ENCODE data around the gene TPST2. TPM values are rescaled to one million over a fixed set of nuclear protein-coding genes. Genes with fewer than 3 reads are reported as not detected.

Gene TPST2
- total RNA-seq, result 17.4 and 62.4 TPM in 2 replicates

DNA sequence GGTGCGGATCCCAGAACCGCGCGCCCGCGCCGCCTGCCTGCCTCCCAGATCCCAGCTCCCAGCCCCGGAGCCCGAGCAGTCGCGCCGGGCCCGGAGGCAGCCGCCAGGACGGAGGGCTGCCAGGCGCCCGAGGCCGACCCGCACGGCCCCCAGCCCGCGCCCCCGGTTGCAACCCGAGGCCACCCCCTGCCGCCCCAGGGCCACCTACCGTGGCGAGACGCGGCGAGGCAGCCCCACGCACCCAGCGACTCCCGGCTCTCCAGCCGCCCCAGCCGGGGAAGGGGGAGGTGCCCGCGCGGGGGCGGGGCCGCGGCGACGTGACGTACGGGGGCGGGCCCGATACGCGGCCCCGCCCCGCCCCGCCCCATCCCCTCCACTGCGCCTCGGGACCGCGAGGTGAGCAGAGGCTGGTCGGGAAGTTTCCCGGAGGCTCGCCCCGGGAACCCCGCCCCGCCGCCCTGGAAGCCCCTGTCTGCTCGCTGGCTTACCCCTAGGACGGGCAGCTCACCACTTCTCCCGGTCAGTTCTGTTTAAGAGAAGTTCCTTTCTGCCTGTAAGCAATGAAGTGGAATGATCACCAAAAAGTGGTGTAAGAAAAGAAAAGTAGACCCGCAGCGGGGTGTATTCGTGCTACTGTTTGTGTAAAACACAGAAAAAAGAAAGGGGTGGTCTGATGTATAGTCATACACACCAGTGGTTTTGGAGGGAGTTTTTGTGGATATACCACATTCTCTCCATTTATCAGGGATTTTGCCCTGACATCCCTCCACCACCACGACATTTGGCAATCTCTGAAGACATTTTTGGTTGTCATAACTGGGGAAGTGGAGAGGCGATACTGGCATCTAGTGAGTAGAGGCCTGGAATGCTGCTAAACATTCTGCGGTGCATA, at the start of gene TPST2:
Gene TPST2 (minus strand): TSS at position 288 of the 892 bp plus-strand sequence. CDS start 48,502 bp downstream, outside the sequence.

GRCh38 chr22:26621663-26622062, 31.7 kb upstream of the TPST2 start, which contains the start of gene CRYBA4:
Gene CRYBA4 (plus strand): TSS chr22:26621963. CDS start chr22:26622597, 634 bp downstream.

GRCh38 chr22:26617271-26618199, 27.6 kb upstream of the TPST2 start, which contains the start of gene CRYBB1:
Gene CRYBB1 (minus strand): TSS chr22:26618027. CDS start chr22:26616319, 1,708 bp downstream.

DNA sequence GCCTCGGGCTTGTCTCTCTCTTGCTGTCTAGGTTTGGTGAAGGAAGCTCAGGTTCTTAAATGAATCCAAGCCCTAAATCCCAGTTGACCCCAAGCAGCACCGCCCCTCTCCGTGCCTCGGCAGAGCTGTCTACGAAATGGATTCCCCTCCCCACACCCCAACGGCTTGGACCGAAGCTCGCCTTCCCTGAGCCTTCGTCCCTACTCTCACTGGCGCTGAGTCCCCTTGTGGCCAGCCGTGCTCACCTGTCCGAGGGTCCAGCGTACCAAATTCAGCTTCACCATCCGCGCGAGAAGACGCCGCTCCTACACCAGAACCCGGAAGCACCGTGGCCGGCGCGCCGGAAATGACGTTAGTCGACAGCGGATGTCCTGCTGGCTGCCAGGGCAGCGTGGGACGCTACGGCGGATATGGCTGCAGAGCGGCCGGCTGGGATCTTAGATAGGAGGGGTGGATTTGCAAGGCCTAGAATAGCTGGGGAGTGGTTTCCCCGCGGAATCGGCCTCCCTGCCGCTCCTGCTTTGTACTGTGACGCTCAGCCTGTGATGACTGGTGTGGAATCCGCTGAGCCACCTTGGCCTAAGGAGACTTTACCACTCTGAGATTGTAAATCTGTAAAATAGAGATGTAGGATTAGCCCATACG, 77.7 kb downstream of the TPST2 start, which contains the start of gene TFIP11:
Gene TFIP11 (minus strand): TSS at position 325 of the 645 bp plus-strand sequence. CDS start 2,201 bp downstream, outside the sequence.

GRCh38 chr22:26483439-26484359, 106.2 kb downstream of the TPST2 start, which contains the start of the genes HPS4 and SRRD:
Gene HPS4 (minus strand): TSS chr22:26483783. CDS start chr22:26481762, 2,021 bp downstream.
Gene SRRD (plus strand): TSS chr22:26483877. CDS start chr22:26483891, 14 bp downstream.

Other genes starting within 250 kb of the TPST2 start
- gene ASPHD2, start 160.9 kb downstream of the TPST2 start, total RNA-seq, result 2.7 and 3.4 TPM in 2 replicates
- gene HPS4, start 106.3 kb downstream of the TPST2 start, total RNA-seq, result 40.7 and 41.2 TPM in 2 replicates
- 15.7 and 28.0 TPM in 2 replicates for gene SRRD, start 106.3 kb downstream of the TPST2 start, total RNA-seq
- 37.7 and 46.5 TPM in 2 replicates for gene TFIP11, start 77.7 kb downstream of the TPST2 start, total RNA-seq
- gene CRYBB1, start 27.9 kb upstream of the TPST2 start, total RNA-seq, result not detected in 2 replicates
- gene CRYBA4, start 31.8 kb upstream of the TPST2 start, total RNA-seq, result not detected in 2 replicates
- gene MIAT, start 67.5 kb upstream of the TPST2 start, total RNA-seq, result 0.34 and 0.57 TPM in 2 replicates